ENCODE data around the gene CAPN2.
A peak's percentile ranks its signal among the peaks of the same experiment; 100 is the strongest.

The CAPN2 gene

DNA sequence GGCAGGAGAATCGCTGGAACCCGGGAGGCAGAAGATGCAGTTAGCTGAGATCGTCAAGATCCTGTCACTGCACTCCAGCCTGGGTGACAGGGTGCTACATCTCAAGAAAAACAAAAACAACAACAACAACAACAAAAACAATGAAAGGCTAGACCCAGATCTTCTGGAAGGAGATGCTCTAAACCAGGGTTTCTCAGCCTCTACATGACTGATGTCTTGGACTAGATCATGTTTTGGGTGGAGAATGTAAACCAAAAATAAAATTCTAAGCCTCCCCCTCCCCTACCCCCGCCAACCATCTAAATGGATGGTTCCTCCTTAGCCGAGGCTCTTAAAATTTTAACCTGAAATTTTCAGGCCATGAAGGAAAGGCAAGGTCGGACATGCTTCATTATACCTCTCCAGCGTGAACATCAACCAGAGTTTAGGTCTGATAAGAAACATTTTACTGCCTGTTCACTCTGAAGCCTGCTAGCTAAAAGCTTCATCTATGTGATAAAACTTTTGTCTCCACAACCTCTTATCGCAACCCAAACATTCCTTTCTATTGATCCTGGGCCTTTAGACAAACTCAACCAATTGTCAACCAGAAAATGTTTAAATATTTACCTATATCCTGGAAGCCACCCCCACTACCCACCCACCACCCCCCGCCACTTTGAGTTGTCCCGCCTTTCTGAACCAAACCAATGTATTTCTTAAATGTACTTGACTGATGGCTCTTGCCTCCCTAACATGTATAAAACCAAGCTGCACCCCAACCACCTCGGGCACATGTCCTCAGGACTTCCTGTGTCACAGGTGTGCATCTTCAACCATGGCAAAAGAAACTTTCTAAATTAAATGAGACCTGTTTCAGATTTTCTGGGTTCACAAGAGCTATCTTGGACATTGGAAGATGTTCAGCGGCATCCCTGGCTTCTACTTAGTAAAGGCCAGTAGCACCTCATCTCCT lies 1.9 kb upstream of the CAPN2 start:
- Histone ChIP-seq H3K9ac (ENCODE audit: low read length) (no peak overlapping the region), H3K9me3 (replicated peaks; ENCODE audit: insufficient read depth, low read length) (no peaks in the 10 kb centered on the region), H3K36me3 (replicated peaks; ENCODE audit: insufficient read depth, low read length) (no peaks in the 10 kb centered on the region), H3K9me2 (replicated peaks; ENCODE audit: insufficient read depth, low read length) (no peaks in the 10 kb centered on the region), H3K27ac (ENCODE audit: low read length) (no peak overlapping the region), H4K20me1 (ENCODE audit: insufficient read depth, low read length) (no peaks in the 10 kb centered on the region), H2AFZ (ENCODE audit: low read length) (no peak overlapping the region), H3F3A (ENCODE audit: insufficient read depth, low read length) (peaks cover 27% of the 10 kb centered on the region), H3K27me3 (replicated peaks; ENCODE audit: insufficient read depth, low read length) (no peaks in the 10 kb centered on the region), H3K4me2 (ENCODE audit: low read depth, low read length) (no peak overlapping the region), H3K4me1 (ENCODE audit: low read length) (peaks cover 36% of the 10 kb centered on the region), H3K4me3 (ENCODE audit: low read length) (no peak overlapping the region), H3K79me2 (ENCODE audit: low read length) (peaks cover 23% of the 10 kb centered on the region)
- DNase-seq: peak; percentile 30
- TF ChIP-seq EZH2 (optimal IDR thresholded peaks at IDR 0.05; ENCODE audit: low read depth, low read length) (no peak), EZH2phosphoT487 (IDR thresholded peaks at IDR 0.05; ENCODE audit: low read length) (no peak), CTCF (IDR thresholded peaks at IDR 0.05; ENCODE audit: low read length) (no peak)

- H3K27ac ChIP-seq (ENCODE audit: low read length): no peak overlapping the region
- no peaks in the 10 kb centered on the region for H3K36me3 ChIP-seq (replicated peaks; ENCODE audit: insufficient read depth, low read length)
Observed at GRCh38 chr1:223711173-223711572, 1.2 kb upstream of the CAPN2 start.

GRCh38 chr1:223711747-223712193 lies 569 bp upstream of the CAPN2 start:
- Histone ChIP-seq H3K4me3 (ENCODE audit: low read length) (peak overlapping the region; percentile 48; the same call in 1 of the 2 replicates), H2AFZ (ENCODE audit: low read length) (peak overlapping the region; percentile 54; the same call in 1 of the 2 replicates), H4K20me1 (ENCODE audit: insufficient read depth, low read length) (no peaks in the 10 kb centered on the region), H3K9ac (ENCODE audit: low read length) (peak overlapping the region; percentile 20; the same call in 1 of the 2 replicates), H3K36me3 (replicated peaks; ENCODE audit: insufficient read depth, low read length) (no peaks in the 10 kb centered on the region), H3K79me2 (ENCODE audit: low read length) (peaks cover 23% of the 10 kb centered on the region), H3K27me3 (replicated peaks; ENCODE audit: insufficient read depth, low read length) (no peaks in the 10 kb centered on the region), H3K9me3 (replicated peaks; ENCODE audit: insufficient read depth, low read length) (no peaks in the 10 kb centered on the region), H3F3A (ENCODE audit: insufficient read depth, low read length) (peaks cover 40% of the 10 kb centered on the region), H3K4me1 (ENCODE audit: low read length) (peaks cover 47% of the 10 kb centered on the region), H3K27ac (ENCODE audit: low read length) (no peak overlapping the region), H3K9me2 (replicated peaks; ENCODE audit: insufficient read depth, low read length) (no peaks in the 10 kb centered on the region), H3K4me2 (ENCODE audit: low read depth, low read length) (peak overlapping the region; percentile 76)
- no peak for TF ChIP-seq EZH2 (optimal IDR thresholded peaks at IDR 0.05; ENCODE audit: low read depth, low read length)
- TF ChIP-seq EZH2phosphoT487 (IDR thresholded peaks at IDR 0.05; ENCODE audit: low read length): no peak
- TF ChIP-seq CTCF (IDR thresholded peaks at IDR 0.05; ENCODE audit: low read length): no peak
- DNase-seq: no peak

More at GRCh38 chr1:223711173-223711572, 1.2 kb upstream of the CAPN2 start:
- H3K9me2 ChIP-seq (replicated peaks; ENCODE audit: insufficient read depth, low read length): no peaks in the 10 kb centered on the region
- H3K4me3 ChIP-seq (ENCODE audit: low read length): no peak overlapping the region
- H4K20me1 ChIP-seq (ENCODE audit: insufficient read depth, low read length): no peaks in the 10 kb centered on the region
- DNase-seq: no peak
- no peaks in the 10 kb centered on the region for H3K27me3 ChIP-seq (replicated peaks; ENCODE audit: insufficient read depth, low read length)
- H3F3A ChIP-seq (ENCODE audit: insufficient read depth, low read length): peaks cover 35% of the 10 kb centered on the region
- peaks cover 23% of the 10 kb centered on the region for H3K79me2 ChIP-seq (ENCODE audit: low read length)
- H3K4me1 ChIP-seq (ENCODE audit: low read length): peaks cover 43% of the 10 kb centered on the region
- H3K4me2 ChIP-seq (ENCODE audit: low read depth, low read length): no peak overlapping the region
- H2AFZ ChIP-seq (ENCODE audit: low read length): no peak overlapping the region
- H3K9me3 ChIP-seq (replicated peaks; ENCODE audit: insufficient read depth, low read length): no peaks in the 10 kb centered on the region
- TF ChIP-seq EZH2 (optimal IDR thresholded peaks at IDR 0.05; ENCODE audit: low read depth, low read length): no peak
- no peak for TF ChIP-seq CTCF (IDR thresholded peaks at IDR 0.05; ENCODE audit: low read length)
- TF ChIP-seq EZH2phosphoT487 (IDR thresholded peaks at IDR 0.05; ENCODE audit: low read length): no peak
- H3K9ac ChIP-seq (ENCODE audit: low read length): no peak overlapping the region
